EL (cell line): Measurements from ENCODE around the gene UCHL5.

ENCODE experiments used
- DNase-seq: peaks from one replicate; pipeline ENCODE4 v3.0.0-alpha.2; 2016

The UCHL5 gene

DNA sequence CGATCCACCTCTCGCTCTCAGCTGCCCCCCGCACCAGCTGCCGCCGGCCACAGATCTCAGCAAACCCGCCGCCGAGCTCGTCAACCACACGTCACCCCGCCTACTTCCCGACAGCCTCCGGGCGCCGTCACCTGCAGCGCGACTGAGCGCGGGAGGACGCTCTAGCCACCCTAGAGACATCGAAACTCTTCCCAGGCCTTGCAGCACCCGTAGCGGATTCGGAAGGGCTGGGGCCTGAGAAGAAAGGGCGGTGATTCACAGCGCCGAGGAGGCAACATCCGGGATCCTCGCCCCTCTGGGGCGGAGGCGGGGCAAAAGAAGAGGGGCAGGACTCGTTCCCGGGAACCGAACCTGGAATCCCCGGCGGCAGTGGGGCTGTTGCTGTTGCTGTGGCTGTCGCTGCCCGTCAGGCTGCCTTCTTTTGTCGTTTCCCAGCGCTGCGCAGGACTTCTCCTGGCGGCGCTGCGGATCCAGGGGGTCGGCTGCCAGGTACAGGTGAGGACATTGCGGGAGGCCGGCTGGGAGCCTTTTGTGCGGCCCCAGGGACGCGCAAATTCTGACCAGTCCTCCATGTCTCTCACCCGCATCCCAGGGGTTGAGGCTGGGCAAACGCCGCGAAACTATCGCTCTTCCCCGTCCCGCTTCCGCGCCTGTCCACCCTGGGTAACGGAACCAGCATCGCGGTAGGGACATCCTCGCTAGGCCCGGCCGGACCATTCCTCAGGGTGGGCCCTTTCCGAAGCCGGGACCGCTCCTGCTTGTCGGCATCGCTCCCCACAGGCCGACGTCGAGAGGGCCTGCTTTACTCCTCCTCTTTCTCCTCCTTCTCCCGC, at the start of gene UCHL5, which contains the start of gene RO60:
Gene UCHL5 (minus strand): TSS at position 79 of the 833 bp plus-strand sequence. CDS start 100 bp downstream, outside the sequence.
Gene RO60 (plus strand): TSS at position 331 of the 833 bp plus-strand sequence. CDS start 9,443 bp downstream, outside the sequence.
- DNase-seq: peak; percentile 99

DNA sequence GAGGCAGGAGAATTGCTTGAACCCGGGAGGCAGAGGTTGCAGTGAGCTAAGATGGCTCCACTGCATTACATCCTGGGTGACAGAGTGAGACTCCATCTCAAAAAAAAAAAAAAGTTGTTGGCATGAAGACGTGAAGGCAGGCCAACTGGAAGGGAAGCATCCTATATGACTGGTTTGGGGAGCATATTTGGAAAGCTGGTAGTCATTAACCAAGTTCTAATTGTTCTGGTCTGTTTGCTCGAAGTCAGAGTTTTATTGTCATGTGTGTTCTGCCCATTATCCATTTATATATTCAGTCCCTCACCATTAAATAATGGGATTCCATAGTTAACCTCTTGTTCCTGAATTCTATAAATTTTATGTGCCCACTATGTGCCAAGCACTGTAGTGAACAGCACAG, 49.3 kb upstream of the UCHL5 start:
- no peak for DNase-seq

- DNase-seq: no peak
These were observed 46.6 kb upstream of the UCHL5 start for GRCh38 chr1:193105821-193106177.

DNA sequence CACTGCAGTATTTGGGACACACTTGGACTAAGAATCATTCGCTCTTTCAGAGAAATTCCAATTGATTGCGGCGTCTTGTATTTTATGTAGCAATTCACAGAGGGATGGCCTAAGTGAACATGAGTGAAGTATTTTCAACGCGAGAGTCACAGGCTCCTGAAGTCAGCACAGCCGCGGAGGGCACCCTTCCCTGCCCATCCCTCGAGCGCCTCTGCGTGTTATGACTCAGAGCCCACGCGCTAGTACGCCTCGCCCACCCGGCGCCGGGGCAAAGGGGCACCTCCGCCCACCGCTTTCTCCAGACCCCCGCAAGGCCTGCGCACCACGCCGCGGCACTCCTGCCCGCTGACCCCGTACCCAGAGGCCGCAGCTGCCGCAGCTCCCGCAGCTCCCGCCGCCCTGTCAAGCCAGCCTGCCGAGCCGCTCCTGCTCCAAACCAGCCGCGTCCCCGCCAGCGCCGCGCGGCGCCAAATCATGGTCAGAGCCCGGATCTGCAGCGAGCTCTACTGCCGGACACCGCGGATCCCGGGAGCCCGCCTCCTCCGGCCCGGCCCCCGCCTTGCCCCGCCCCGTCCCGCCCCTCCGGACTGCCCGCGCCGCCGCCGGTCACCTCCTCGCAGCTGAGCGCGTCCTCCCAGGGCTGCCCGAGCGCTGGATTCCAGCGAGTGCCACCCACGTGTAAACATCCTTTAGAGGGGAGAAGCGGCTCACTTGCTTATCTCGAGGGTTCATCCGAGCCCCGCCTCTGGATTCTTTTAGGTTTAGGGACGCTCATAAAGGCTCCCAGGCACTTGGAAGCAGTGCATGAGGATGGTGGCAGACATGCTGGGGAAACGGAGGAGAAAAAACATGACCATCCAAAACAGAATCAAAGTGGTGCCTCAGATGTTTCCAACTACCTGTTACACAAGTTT, 46.0 kb upstream of the UCHL5 start, which contains the start of gene GLRX2:
Gene GLRX2 (minus strand): TSS at position 508 of the 914 bp plus-strand sequence. CDS start 32 bp downstream, at position 476.
- peak; percentile 95 for DNase-seq

DNA sequence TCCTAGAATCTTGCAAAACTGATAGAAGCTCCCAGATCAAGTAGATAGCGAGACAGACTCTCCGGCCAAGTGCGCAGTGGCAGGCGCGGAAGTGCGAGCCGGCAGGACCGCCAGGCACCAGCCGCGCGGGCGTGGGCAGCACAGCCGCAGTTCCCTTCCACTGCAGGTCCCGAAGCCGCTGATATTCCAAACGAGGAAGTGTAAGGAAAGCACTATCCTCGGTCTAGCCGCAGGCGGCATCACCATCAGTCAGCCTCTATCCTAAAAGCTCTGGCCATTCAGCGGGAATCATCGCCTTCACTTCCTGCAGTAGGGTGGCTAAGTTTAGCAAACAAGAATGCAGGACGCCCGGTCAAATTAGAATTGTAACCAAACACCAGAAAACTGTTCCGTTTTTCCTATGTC, 45.3 kb upstream of the UCHL5 start:
- DNase-seq: peak; percentile 74

- no peak for DNase-seq
These were observed 44.8 kb upstream of the UCHL5 start for GRCh38 chr1:193103759-193104501.

- no peak for DNase-seq
These were observed 43.5 kb upstream of the UCHL5 start for GRCh38 chr1:193102662-193103061.

DNA sequence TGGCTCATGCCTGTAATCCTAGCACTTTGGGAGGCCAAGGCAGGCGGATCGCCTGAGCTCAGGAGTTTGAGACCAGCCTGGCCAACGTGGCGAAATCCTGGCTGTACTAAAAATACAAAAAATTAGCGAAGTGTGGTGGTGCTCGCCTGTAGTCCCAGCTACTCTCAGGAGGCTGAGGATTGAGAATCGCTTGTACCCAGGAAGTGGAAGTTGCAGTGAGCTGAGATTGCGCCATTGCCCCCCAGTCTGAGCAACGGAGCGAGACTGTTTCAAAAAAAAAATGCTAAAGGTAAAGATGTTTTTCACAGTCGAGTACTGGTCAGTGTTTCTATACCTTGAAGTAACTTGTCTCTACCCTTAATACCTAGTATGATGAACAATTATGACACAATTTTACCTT, 35.0 kb upstream of the UCHL5 start:
- no peak for DNase-seq

DNA sequence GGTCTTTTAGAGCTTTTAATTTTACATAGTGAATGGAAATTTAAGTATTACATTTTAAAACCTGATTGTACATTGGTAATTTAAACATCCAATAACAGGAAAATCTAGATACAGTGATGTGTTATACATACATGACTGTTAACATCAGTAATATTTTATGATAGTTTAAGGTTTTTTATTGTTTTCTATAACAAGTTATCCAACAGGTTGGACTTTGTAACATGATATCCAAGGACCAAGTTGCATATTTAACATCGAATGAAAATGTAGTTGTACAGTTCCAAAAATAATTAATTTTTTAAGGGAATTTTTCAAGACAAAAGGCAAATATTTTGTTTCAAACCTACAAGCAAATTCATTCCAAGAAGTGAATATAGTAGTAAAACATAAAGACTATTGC, 31.7 kb upstream of the UCHL5 start:
- DNase-seq: no peak

GRCh38 chr1:193087893-193088292, 28.7 kb upstream of the UCHL5 start:
- no peak for DNase-seq

- DNase-seq: no peak
These were observed 27.2 kb upstream of the UCHL5 start for GRCh38 chr1:193086342-193086741.

DNA sequence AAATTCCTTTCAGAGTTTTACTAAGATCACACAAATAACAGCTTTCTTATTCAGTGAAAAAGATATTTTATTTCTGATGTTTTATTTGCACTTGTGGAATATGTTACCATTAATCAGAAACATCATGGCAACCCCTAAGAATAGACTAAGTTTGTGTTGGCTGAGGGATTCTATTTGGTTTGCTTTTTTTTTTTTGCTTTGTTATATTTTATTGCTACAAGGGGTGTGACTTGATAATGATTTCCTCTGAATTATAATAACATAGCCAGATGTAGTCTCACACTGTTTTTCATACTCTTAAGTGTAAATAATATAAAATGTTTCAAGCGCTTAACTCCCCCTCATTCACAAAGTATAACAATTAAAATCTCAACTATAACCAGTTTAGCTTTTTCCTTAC, 26.1 kb upstream of the UCHL5 start:
- no peak for DNase-seq

GRCh38 chr1:193083365-193084088, 24.4 kb upstream of the UCHL5 start:
- DNase-seq: no peak

- no peak for DNase-seq
These were observed 20.0 kb upstream of the UCHL5 start for GRCh38 chr1:193079187-193079586.

- peak; percentile 21 for DNase-seq
These were observed 18.8 kb upstream of the UCHL5 start for GRCh38 chr1:193077991-193078390.

DNA sequence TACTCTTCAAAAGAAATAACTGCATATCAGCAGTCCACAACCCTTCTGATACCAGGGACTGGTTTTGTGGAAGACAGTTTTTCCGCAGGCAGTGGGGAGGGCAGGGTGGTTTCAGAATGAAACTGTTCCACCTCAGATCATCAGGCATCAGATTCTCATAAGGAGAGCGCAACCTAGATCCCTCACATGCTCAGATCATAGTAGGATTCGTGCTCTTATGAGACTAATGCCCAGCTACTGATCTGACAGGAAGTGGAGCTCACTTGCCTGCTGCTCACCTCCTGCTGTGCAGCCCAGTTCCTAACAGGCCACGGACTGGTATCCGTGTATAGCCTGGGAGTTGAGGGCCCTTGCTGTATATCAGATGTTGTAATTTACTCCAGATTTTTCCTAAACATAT, 11.8 kb upstream of the UCHL5 start:
- no peak for DNase-seq

GRCh38 chr1:193070386-193070753, 11.2 kb upstream of the UCHL5 start:
- DNase-seq: no peak

DNA sequence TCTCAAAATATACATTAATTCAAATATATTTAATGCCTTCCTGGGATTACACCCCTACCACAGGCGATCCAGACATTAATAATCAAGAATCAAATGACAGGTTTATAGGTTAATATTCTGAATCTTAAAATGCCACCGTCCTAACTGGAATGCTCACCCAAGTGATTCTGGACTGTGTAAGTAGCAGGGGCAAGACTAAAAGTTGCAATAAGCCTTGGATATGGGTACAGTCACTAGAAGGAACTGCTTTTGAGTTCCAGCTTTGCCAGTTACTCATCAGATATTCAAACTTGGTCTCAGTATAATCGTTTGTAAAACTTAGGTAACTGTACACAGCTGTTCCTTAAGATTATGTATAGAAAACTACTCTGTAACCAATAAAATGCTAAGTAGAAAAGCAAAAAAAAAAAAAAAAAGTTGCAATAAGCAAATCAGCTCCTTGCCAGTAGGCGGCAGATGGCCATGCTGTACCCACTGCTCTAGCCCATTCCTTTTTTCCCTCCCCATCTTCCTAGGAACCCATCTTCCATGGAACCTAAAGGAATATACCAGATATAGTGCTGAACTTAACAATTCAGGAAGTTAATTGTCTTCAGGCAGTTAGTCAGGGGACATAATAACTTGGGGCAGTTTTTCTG, 10.7 kb upstream of the UCHL5 start:
- peak; percentile 13 for DNase-seq

- no peak for DNase-seq
These were observed 8.9 kb upstream of the UCHL5 start for GRCh38 chr1:193068013-193068412.

- no peak for DNase-seq
These were observed 7.4 kb upstream of the UCHL5 start for GRCh38 chr1:193066606-193067005.

DNA sequence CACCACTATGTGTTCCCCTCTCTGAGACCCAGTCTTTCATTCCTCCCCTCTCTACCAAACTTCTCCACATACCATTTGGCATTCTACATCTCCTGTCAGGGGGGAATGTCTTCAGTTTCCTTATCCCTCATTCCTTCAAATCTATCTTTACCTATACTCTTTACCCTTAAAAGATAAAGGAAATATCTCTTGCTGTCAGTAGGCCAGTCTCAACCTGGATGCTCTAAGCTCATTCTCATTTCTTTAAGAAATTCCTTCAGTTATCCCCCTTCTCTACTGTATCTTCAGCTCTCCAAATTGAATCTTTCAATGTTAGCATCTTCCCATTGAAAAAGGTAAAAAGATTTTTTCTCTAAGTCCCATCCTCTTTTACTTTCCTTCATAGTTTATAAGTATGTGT, 6.8 kb upstream of the UCHL5 start:
- DNase-seq: no peak
